Astrocyte (in vitro differentiated cells and primary cell): Measurements from ENCODE around the gene PRDM15.

Experiments used
- CTCF ChIP-seq: IDR thresholded peaks from 2 replicates; pipeline ENCODE4 v1.5.1; 2011; ENCODE audit warnings: low read depth, mild to moderate bottlenecking, inconsistent platforms, low read length, moderate library complexity; ENCODE audit not compliant: insufficient read depth
- EZH2 ChIP-seq: IDR thresholded peaks from 2 replicates; pipeline ENCODE4 v1.6.1; 2012; ENCODE audit warnings: mild to moderate bottlenecking, low read length, inconsistent platforms; ENCODE audit not compliant: insufficient read depth

- TF ChIP-seq EZH2 (no peak), CTCF (no peak)
Observed at GRCh38 chr21:41890355-41890754, 11.2 kb upstream of the PRDM15 start.
